Spleen (tissue), 11 donors: ENCODE results near the gene C6orf136. TPM values are rescaled to one million over a fixed set of nuclear protein-coding genes. Genes with fewer than 3 reads are reported as not detected.
A peak's percentile ranks its signal among the peaks of the same experiment; 100 is the strongest.

Source experiments
- DNase-seq: peaks from one replicate; pipeline ENCODE4 v3.0.0-alpha.2; 2020
- H3K27ac ChIP-seq, 8 donors: fragments of 200-600 bp; sonication (generic) in 7 of 8; 1 replicate in 4 of 8; 2 replicates in 4 of 8; pipeline versions ENCODE4 v1.5.0 to v1.8.0; 2016 to 2021; ENCODE audit warnings: inconsistent platforms in 4 of 8, mild to moderate bottlenecking in 4 of 8, moderate library complexity in 1 of 8
- H3K27me3 ChIP-seq, 7 donors: fragments of 200-600 bp; sonication (generic) in 6 of 7; replicated peaks in 1 of 7; 1 replicate in 4 of 7; 2 replicates in 3 of 7; pipeline versions ENCODE4 v1.5.0 to v1.8.0; 2016 to 2021; ENCODE audit warnings: inconsistent platforms in 3 of 7, mild to moderate bottlenecking in 1 of 7
- H3K36me3 ChIP-seq, 6 donors: fragments of 200-600 bp; sonication (generic) in 5 of 6; 1 replicate in 4 of 6; 2 replicates in 2 of 6; pipeline versions ENCODE4 v1.5.0 to v1.8.0; 2016 to 2021; ENCODE audit warnings: inconsistent platforms in 2 of 6
- H3K4me1 ChIP-seq, 6 donors: fragments of 200-600 bp; sonication (generic) in 5 of 6; 1 replicate in 3 of 6; 2 replicates in 3 of 6; pipeline versions ENCODE4 v1.5.0 to v1.8.0; 2016 to 2021; ENCODE audit warnings: inconsistent platforms in 3 of 6
- H3K4me3 ChIP-seq, 8 donors: fragments of 200-600 bp; sonication (generic) in 7 of 8; 1 replicate in 4 of 8; 2 replicates in 4 of 8; pipeline versions ENCODE4 v1.5.0 to v1.8.0; 2016 to 2021; ENCODE audit warnings: inconsistent platforms in 4 of 8, mild to moderate bottlenecking in 4 of 8, moderate library complexity in 2 of 8
- H3K9me3 ChIP-seq, 8 donors: fragments of 200-600 bp; sonication (generic) in 7 of 8; 1 replicate in 4 of 8; 2 replicates in 4 of 8; pipeline versions ENCODE4 v1.5.0 to v1.8.0; 2016 to 2021; ENCODE audit warnings: inconsistent platforms in 4 of 8
- CTCF ChIP-seq, 11 experiments: fragments of 200-600 bp in 7 of 11; fragments of 450-650 bp in 4 of 11; sonication (generic) in 4 of 11; IDR thresholded peaks in 8 of 11; conservative IDR thresholded peaks in 3 of 11; 1 replicate in 7 of 11; 2 replicates in 4 of 11; pipeline versions ENCODE4 v1.4.0 to v1.8.0; 2016 to 2021; ENCODE audit warnings: antibody characterized with exemption in 11 of 11, inconsistent platforms in 4 of 11, mild to moderate bottlenecking in 1 of 11
- POLR2A ChIP-seq, 3 donors: fragments of 450-650 bp; IDR thresholded peaks; one replicate each; pipeline ENCODE4 v1.5.1; 2017; ENCODE audit warnings: antibody characterized with exemption in 3 of 3, mild to moderate bottlenecking in 1 of 3
- POLR2AphosphoS5 ChIP-seq, 3 donors: sonication (generic); formaldehyde crosslinking; IDR thresholded peaks; one replicate each; pipeline ENCODE4 v1.5.1; 2017; ENCODE audit warnings: antibody characterized with exemption in 3 of 3
- WGBS, 5 donors: extraction: QIAGEN DNeasy Blood & Tissue Kit in 3 of 5; methylation state at CpG; one replicate each; pipeline versions ENCODE4 v1.1.5 to v1.1.7; 2013 to 2018; 5-methylcytosine and 5-hydroxymethylcytosine counted together
- intact Hi-C: fragments of 100-400 bp; cut with DNase I; formaldehyde crosslinking; loops from one replicate; pipeline ENCODE4 v1.15.0; 2023; ENCODE audit warnings: low total_unique reads
- polyA plus RNA-seq, 3 donors: library from polyadenylated mRNA; stranded (reverse); fragments of 200-250 nt; gene quantifications; one replicate each; pipeline ENCODE4 v1.2.1, GENCODE V29; 2013
- total RNA-seq, 7 donors: library from RNA; depleted of rRNA in 3 of 7; stranded (reverse); fragments of >200 nt in 3 of 7; fragmentation: NEBNext Ultra II Directional in 4 of 7; extraction: Animal tissue kit (Norgen Biotek cat#: 25700) in 4 of 7; gene quantifications; one replicate each; pipeline versions ENCODE4 v1.1.0 to v1.2.1, GENCODE V29; 2016 to 2021
- donor health status: healthy with polysubstance abuse.
- donor health status: DM: no; HTN: no; CAD: no; lungs with moderate emphysema.
- donor health status: DM: no; HTN: no; CAD: no.
- donor health status: Bipolar disorder and iron deficiency.
- donor health status: healthy.
- donor health status: DM: no; HTN: no; CAD: no.
- donor health status: DM: yes; HTN: yes; CAD: no.

C6orf136 gene
- total and polyA plus RNA-seq, 10 donors: 12.1 to 28.0 (median 18.3) TPM

- Histone ChIP-seq H3K27ac (peak overlapping the region; percentile 93 to 100 (median 98)), H3K9me3 (no peaks in the 10 kb centered on the region), H3K4me1 (peaks cover 36 to 88% (median 62%) of the 10 kb centered on the region in 6 donors), H3K4me3 (peak overlapping the region; percentile 43 to 99 (median 95)), H3K36me3 (peaks cover 2 to 61% (median 44%) of the 10 kb centered on the region in 6 donors), H3K27me3 (no peaks in the 10 kb centered on the region)
- peak; percentile 53 for DNase-seq
- intact Hi-C loops: loop anchor here (2.0 kb wide), 1 partner anchor 39 kb away; the partner anchor contains the start of gene TUBB
- TF ChIP-seq POLR2AphosphoS5 (IDR thresholded peaks at IDR 0.05) (no peak), CTCF (IDR thresholded peaks at IDR 0.05 in 8 of 11, conservative IDR thresholded peaks at IDR 0.05 in 3 of 11) (no peak), POLR2A (IDR thresholded peaks at IDR 0.05) (no peak)
- 4 to 20% (median 9%) methylated on average over 4 of the region's 4 CpGs for WGBS, 5 donors
Observed at GRCh38 chr6:30681766-30682142, 34.8 kb downstream of the C6orf136 start.

GRCh38 chr6:30682143-30683117 lies 35.5 kb downstream of the C6orf136 start:
- Histone ChIP-seq H3K4me3 (peak overlapping the region; percentile 90 to 99 (median 96)), H3K27me3 (no peaks in the 10 kb centered on the region), H3K9me3 (no peaks in the 10 kb centered on the region), H3K36me3 (peaks cover 0 to 54% (median 37%) of the 10 kb centered on the region in 6 donors), H3K27ac (peak overlapping the region; percentile 93 to 100 (median 98)), H3K4me1 (peaks cover 36 to 84% (median 61%) of the 10 kb centered on the region in 6 donors)
- intact Hi-C loops: loop anchor here (2.0 kb wide), 1 partner anchor 38 kb away; the partner anchor contains the start of gene TUBB
- DNase-seq: peak; percentile 99
- TF ChIP-seq POLR2AphosphoS5 (IDR thresholded peaks at IDR 0.05) (peak; percentile 92 to 95 (median 92)), CTCF (IDR thresholded peaks at IDR 0.05 in 8 of 11, conservative IDR thresholded peaks at IDR 0.05 in 3 of 11) (no peak)
- 1 to 3% (median 1%) methylated on average over 10 to 11 of the region's 11 CpGs for WGBS, 5 donors

DNA sequence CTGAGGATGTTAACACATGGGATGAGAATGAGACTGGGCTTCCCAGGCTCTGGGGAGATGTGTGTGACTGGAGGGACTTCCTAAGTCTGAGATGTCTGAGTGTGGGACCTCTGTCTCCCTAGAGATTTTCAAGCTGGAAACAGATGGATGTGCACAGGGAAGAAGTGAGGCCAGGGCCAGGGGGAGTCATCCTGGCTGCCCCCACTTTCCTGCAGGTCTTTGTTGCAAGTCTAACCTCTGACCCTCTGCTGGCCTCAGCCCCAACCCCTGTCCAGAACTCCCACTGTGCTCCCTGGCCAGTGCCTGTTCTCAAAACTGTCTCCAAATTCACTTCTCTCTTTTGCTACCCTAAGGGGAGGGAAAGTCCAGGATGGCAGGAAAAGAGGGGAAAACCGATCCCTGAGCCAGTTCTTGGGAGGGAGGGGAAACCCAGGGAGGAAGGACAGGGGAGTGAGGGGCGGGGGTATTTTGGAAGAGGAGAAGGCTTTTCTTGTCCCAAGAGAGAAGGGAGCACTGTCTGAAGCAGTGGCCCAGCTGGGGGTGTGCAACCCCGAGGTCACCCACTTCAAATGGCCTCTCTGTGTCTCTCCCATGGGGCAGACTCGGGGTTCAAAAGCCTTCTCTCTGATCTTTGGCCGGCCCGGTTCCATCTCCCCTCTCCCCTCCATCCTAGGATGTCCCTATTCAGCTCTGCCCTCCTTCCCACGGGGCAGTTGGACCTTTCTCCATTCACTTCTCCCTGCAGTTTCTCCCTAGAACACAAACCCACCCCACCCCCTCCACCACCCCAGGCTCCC lies 36.4 kb downstream of the C6orf136 start:
- TF ChIP-seq POLR2A (IDR thresholded peaks at IDR 0.05) (no peak), POLR2AphosphoS5 (IDR thresholded peaks at IDR 0.05) (no peak), CTCF (IDR thresholded peaks at IDR 0.05 in 8 of 11, conservative IDR thresholded peaks at IDR 0.05 in 3 of 11) (no peak)
- 0 to 2% (median 1%) methylated on average over 7 of the region's 7 CpGs for WGBS, 5 donors
- H3K4me1 ChIP-seq: peaks cover 44 to 84% (median 61%) of the 10 kb centered on the region in 6 donors
- no peaks in the 10 kb centered on the region for H3K27me3 ChIP-seq
- H3K4me3 ChIP-seq: peak overlapping the region; percentile 90 to 99 (median 96)
- peak; percentile 83 for DNase-seq
- no peaks in the 10 kb centered on the region for H3K9me3 ChIP-seq
- intact Hi-C loops: loop anchor here (2.0 kb wide), 1 partner anchor 37 kb away; the partner anchor contains the start of gene TUBB
- H3K27ac ChIP-seq: peak overlapping the region; percentile 93 to 100 (median 98)
- H3K36me3 ChIP-seq: peaks cover 0 to 44% (median 28%) of the 10 kb centered on the region in 6 donors
